Measurements from ENCODE around the gene SORD.
A peak's percentile ranks its signal among the peaks of the same experiment; 100 is the strongest.
"Not testable (repeated sequence)": the region's sequence is repeated elsewhere in the genome, so short reads cannot be mapped to it uniquely, and the experiment has no call there.

DNA sequence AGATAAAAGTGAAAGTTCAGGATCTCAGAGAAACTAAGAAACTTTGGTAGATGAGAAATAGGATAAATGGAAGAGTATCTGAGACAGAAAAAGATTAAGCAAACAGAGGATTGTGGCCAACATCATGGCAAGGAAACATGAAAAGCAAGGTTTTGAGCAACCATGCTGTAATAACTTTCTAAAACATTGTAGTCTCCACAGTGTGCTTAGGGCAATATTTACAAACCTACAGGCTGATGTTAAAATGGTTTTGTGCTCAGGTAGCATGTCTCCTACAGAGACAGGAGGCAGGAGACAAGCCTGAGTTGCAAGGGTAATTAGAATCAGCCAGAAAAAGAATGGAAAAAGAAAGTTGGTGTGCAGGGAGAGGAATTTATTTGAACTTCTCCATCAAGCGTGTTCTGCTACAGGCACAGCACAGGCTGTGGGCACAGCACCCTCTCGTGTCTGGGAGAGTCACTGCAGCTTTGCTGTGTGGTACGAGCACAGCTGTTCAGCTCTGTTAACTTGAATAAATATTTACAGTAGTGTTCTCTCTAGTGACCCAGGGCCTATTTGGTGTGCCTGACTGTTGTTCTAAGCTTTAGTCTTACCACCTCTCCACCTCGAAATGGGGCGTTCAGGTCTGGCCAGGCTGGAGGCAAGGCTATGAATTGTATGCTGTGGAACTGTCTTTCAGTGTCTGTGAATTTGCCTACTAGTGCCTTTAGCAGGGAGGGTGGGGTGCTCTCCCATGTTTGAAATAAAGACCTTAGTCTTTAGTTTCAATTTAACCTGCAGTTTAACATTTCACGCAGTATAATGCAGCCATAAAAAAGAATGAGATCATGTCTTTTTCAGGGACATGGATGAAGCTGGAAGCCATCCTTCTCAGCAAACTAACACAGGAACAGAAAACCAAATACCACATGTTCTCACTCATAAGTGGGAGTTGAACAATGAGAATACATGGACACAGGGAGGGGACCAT lies 14.1 kb downstream of the SORD start:
- TF ChIP-seq, protein P1, sequence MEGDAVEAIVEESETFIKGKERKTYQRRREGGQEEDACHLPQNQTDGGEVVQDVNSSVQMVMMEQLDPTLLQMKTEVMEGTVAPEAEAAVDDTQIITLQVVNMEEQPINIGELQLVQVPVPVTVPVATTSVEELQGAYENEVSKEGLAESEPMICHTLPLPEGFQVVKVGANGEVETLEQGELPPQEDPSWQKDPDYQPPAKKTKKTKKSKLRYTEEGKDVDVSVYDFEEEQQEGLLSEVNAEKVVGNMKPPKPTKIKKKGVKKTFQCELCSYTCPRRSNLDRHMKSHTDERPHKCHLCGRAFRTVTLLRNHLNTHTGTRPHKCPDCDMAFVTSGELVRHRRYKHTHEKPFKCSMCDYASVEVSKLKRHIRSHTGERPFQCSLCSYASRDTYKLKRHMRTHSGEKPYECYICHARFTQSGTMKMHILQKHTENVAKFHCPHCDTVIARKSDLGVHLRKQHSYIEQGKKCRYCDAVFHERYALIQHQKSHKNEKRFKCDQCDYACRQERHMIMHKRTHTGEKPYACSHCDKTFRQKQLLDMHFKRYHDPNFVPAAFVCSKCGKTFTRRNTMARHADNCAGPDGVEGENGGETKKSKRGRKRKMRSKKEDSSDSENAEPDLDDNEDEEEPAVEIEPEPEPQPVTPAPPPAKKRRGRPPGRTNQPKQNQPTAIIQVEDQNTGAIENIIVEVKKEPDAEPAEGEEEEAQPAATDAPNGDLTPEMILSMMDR (IDR thresholded peaks at IDR 0.05) = peak; percentile 50 to 88 (median 84)
- TF ChIP-seq EP300 (IDR thresholded peaks at IDR 0.05) = not testable (repeated sequence)
